ENCODE results near the gene STOM.
A peak's percentile ranks its signal among the peaks of the same experiment; 100 is the strongest.

The STOM gene

GRCh38 chr9:121386442-121387175, 16.6 kb upstream of the STOM start:
- no peak for DNase-seq (ENCODE audit: low read depth)
- no peak for TF ChIP-seq POLR2A (IDR thresholded peaks at IDR 0.05; ENCODE audit: extremely low read depth, insufficient read length)
- no peak for TF ChIP-seq MYC (IDR thresholded peaks at IDR 0.05; ENCODE audit: low read depth, low read length)
- TF ChIP-seq CTCF (IDR thresholded peaks at IDR 0.05; ENCODE audit: low read depth, low read length), result no peak
- TF ChIP-seq MAX (IDR thresholded peaks at IDR 0.05; ENCODE audit: low read depth, low read length), result no peak
- no peak overlapping the region for H3K4me3 ChIP-seq (ENCODE audit: low read depth, low read length)

GRCh38 chr9:121383715-121384114, 13.7 kb upstream of the STOM start:
- TF ChIP-seq MAX (IDR thresholded peaks at IDR 0.05; ENCODE audit: low read depth, low read length) (no peak), CTCF (IDR thresholded peaks at IDR 0.05; ENCODE audit: low read depth, low read length) (no peak), MYC (IDR thresholded peaks at IDR 0.05; ENCODE audit: low read depth, low read length) (no peak), POLR2A (IDR thresholded peaks at IDR 0.05; ENCODE audit: extremely low read depth, insufficient read length) (no peak)

GRCh38 chr9:121380846-121381245, 10.8 kb upstream of the STOM start:
- H3K4me3 ChIP-seq (ENCODE audit: low read depth, low read length), result no peak overlapping the region
- TF ChIP-seq MAX (IDR thresholded peaks at IDR 0.05; ENCODE audit: low read depth, low read length), result no peak
- no peak for TF ChIP-seq CTCF (IDR thresholded peaks at IDR 0.05; ENCODE audit: low read depth, low read length)
- TF ChIP-seq MYC (IDR thresholded peaks at IDR 0.05; ENCODE audit: low read depth, low read length), result no peak
- TF ChIP-seq POLR2A (IDR thresholded peaks at IDR 0.05; ENCODE audit: extremely low read depth, insufficient read length), result no peak
- DNase-seq (ENCODE audit: low read depth), result no peak

More at GRCh38 chr9:121383715-121384114, 13.7 kb upstream of the STOM start:
- no peak overlapping the region for H3K4me3 ChIP-seq (ENCODE audit: low read depth, low read length)
- DNase-seq (ENCODE audit: low read depth), result peak; percentile 62

GRCh38 chr9:121376214-121376830, 6.3 kb upstream of the STOM start:
- DNase-seq (ENCODE audit: low read depth), result peak; percentile 29
- H3K4me3 ChIP-seq (ENCODE audit: low read depth, low read length), result no peak overlapping the region
- TF ChIP-seq MAX (IDR thresholded peaks at IDR 0.05; ENCODE audit: low read depth, low read length) (no peak), CTCF (IDR thresholded peaks at IDR 0.05; ENCODE audit: low read depth, low read length) (no peak), POLR2A (IDR thresholded peaks at IDR 0.05; ENCODE audit: extremely low read depth, insufficient read length) (no peak), MYC (IDR thresholded peaks at IDR 0.05; ENCODE audit: low read depth, low read length) (no peak)

GRCh38 chr9:121373011-121373729, 3.1 kb upstream of the STOM start:
- H3K4me3 ChIP-seq (ENCODE audit: low read depth, low read length), result no peak overlapping the region
- TF ChIP-seq MYC (IDR thresholded peaks at IDR 0.05; ENCODE audit: low read depth, low read length), result no peak
- no peak for TF ChIP-seq CTCF (IDR thresholded peaks at IDR 0.05; ENCODE audit: low read depth, low read length)
- TF ChIP-seq POLR2A (IDR thresholded peaks at IDR 0.05; ENCODE audit: extremely low read depth, insufficient read length), result no peak
- TF ChIP-seq MAX (IDR thresholded peaks at IDR 0.05; ENCODE audit: low read depth, low read length), result no peak
- DNase-seq (ENCODE audit: low read depth), result no peak
